HCT116 (cell line): Measurements from ENCODE around the gene SPTB. TPM values are rescaled to one million over a fixed set of nuclear protein-coding genes. Genes with fewer than 3 reads are reported as not detected.

Experiments used
- ATAC-seq: fragments of 200-7000 bp; cut with Tn5 transposase; 2 replicates; pipeline ENCODE4 v1.9.1; 2020; ENCODE audit warnings: mild to moderate bottlenecking, moderate library complexity
- BruUV-seq: library from RNA; stranded (reverse); fragments of 400-500 nt; replicated peaks from 2 replicates; lab custom pipeline; 2021; lab: Mats Ljungman, UMichigan
- CTCF ChIA-PET: fragments of 300-600 bp; sonication (Branson Sonifier 250); formaldehyde crosslinking; loops from one replicate; lab custom pipeline; 2021; ENCODE audit warnings: antibody characterized with exemption; lab: Charles Lee
- POLR2A ChIA-PET: fragments of 300-600, 350-600 bp; sonication (Branson Sonifier 250); formaldehyde crosslinking; loops from one replicate; lab custom pipeline; 2021; ENCODE audit warnings: antibody characterized with exemption; lab: Charles Lee
- RAD21 ChIA-PET, 2 experiments: fragments of 300-600 bp; sonication (Branson Sonifier 250); formaldehyde crosslinking; loops; one replicate each; lab custom pipeline; 2023; ENCODE audit warnings: low total read pairs in 2 of 2; ENCODE audit not compliant: uncharacterized antibody in 2 of 2, unreplicated experiment in 2 of 2, low non-redundant PET in 1 of 2; lab: Charles Lee
- DNase-seq: peaks from one replicate; pipeline ENCODE4 v3.0.0-alpha.2; 2010; ENCODE audit warnings: low read depth, low spot score
- H2AFZ ChIP-seq: fragments of 200-600 bp; shearing (Covaris generic), sonication (generic); 2 replicates; pipeline ENCODE4 v1.6.1; 2017; ENCODE audit warnings: low read depth, mixed run types, mixed read lengths, antibody characterized with exemption, low read length; ENCODE audit not compliant: poor library complexity, severe bottlenecking
- H3K27ac ChIP-seq: 2 replicates; pipeline ENCODE4 v1.5.1; 2012; ENCODE audit warnings: low read depth, low read length
- H3K27me3 ChIP-seq: fragments of 200-600 bp; sonication (generic); 2 replicates; pipeline ENCODE4 v1.6.1; 2016; ENCODE audit warnings: mixed run types, low read length, mixed read lengths; ENCODE audit not compliant: insufficient read depth
- H3K36me3 ChIP-seq, 2 experiments: fragments of 200-500 bp in 1 of 2; fragments of 200-600 bp in 1 of 2; sonication (Bioruptor generic) in 1 of 2; sonication (generic) in 1 of 2; 2 replicates each; pipeline versions ENCODE4 v1.5.1 to v1.6.1; 2014 to 2016; ENCODE audit warnings: low read length in 2 of 2, inconsistent platforms in 1 of 2, mixed read lengths in 1 of 2, mixed run types in 1 of 2; ENCODE audit not compliant: insufficient read depth in 2 of 2, control insufficient read depth in 1 of 2
- H3K4me1 ChIP-seq, 2 experiments: fragments of 200-600 bp in 1 of 2; sonication (generic) in 1 of 2; 2 replicates each; pipeline versions ENCODE4 v1.5.1 to v1.6.1; 2012 to 2017; ENCODE audit warnings: low read length in 2 of 2, inconsistent platforms in 1 of 2, mild to moderate bottlenecking in 1 of 2, mixed read lengths in 1 of 2, mixed run types in 1 of 2, moderate library complexity in 1 of 2; ENCODE audit not compliant: insufficient read depth in 2 of 2, control insufficient read depth in 1 of 2
- H3K4me2 ChIP-seq: fragments of 200-600 bp; sonication (generic); 2 replicates; pipeline ENCODE4 v1.6.1; 2017; ENCODE audit warnings: mixed run types, low read length, mixed read lengths
- H3K4me3 ChIP-seq, 2 experiments: fragments of 200-600 bp in 1 of 2; sonication (generic) in 1 of 2; replicated peaks in 1 of 2; 2 replicates each; pipeline ENCODE4 v1.5.1; 2011 to 2016; ENCODE audit warnings: low read length in 2 of 2, control low read depth in 1 of 2, low read depth in 1 of 2, mild to moderate bottlenecking in 1 of 2, mixed read lengths in 1 of 2, mixed run types in 1 of 2
- H3K79me2 ChIP-seq: fragments of 200-600 bp; sonication (generic); 2 replicates; pipeline ENCODE4 v1.6.1; 2017; ENCODE audit warnings: mild to moderate bottlenecking, mixed run types, low read length, moderate library complexity, mixed read lengths; ENCODE audit not compliant: insufficient read depth
- H3K9ac ChIP-seq: fragments of 200-600 bp; sonication (generic); 2 replicates; pipeline ENCODE4 v1.6.1; 2016; ENCODE audit warnings: low read length, mixed read lengths
- H3K9me2 ChIP-seq: fragments of 200-600 bp; sonication (generic), shearing (Covaris generic); 2 replicates; pipeline ENCODE4 v1.6.1; 2017; ENCODE audit warnings: mixed run types, mild to moderate bottlenecking, moderate library complexity; ENCODE audit not compliant: insufficient read depth
- H3K9me3 ChIP-seq, 2 experiments: fragments of 200-500 bp in 1 of 2; fragments of 200-600 bp in 1 of 2; sonication (Bioruptor generic) in 1 of 2; sonication (generic) in 1 of 2; 2 replicates each; pipeline ENCODE4 v1.6.1; 2014 to 2017; ENCODE audit warnings: low read length in 2 of 2, mixed read lengths in 2 of 2, inconsistent platforms in 1 of 2, low read depth in 1 of 2, mild to moderate bottlenecking in 1 of 2, mixed run types in 1 of 2, moderate library complexity in 1 of 2; ENCODE audit not compliant: control insufficient read depth in 1 of 2, insufficient read depth in 1 of 2
- H4K20me1 ChIP-seq: fragments of 200-600 bp; sonication (generic), shearing (Covaris generic); 2 replicates; pipeline ENCODE4 v1.6.1; 2017; ENCODE audit warnings: mixed run types, mild to moderate bottlenecking, moderate library complexity; ENCODE audit not compliant: insufficient read depth
- CBX3 ChIP-seq: IDR thresholded peaks from 2 replicates; pipeline ENCODE4 v1.6.1; 2012; ENCODE audit warnings: low read depth
- CEBPB ChIP-seq: IDR thresholded peaks from 2 replicates; pipeline ENCODE4 v1.6.1; 2012; ENCODE audit warnings: low read depth
- EGR1 ChIP-seq: IDR thresholded peaks from 2 replicates; pipeline ENCODE4 v1.6.1; 2012; ENCODE audit warnings: low read depth
- ELF1 ChIP-seq: IDR thresholded peaks from 2 replicates; pipeline ENCODE4 v1.6.1; 2012; ENCODE audit warnings: low read depth, borderline replicate concordance
- FOSL1 ChIP-seq: IDR thresholded peaks from 2 replicates; pipeline ENCODE4 v1.6.1; 2012; ENCODE audit warnings: low read depth
- JUND ChIP-seq: IDR thresholded peaks from 2 replicates; pipeline ENCODE4 v1.6.1; 2012
- POLR2A ChIP-seq: IDR thresholded peaks from 2 replicates; pipeline ENCODE4 v1.7.0; 2011; ENCODE audit warnings: borderline replicate concordance; ENCODE audit not compliant: insufficient read depth, insufficient read length; ENCODE audit errors: extremely low read depth
- RAD21 ChIP-seq: IDR thresholded peaks from 2 replicates; pipeline ENCODE4 v1.6.1; 2012; ENCODE audit warnings: low read depth, mild to moderate bottlenecking
- SIN3A ChIP-seq: IDR thresholded peaks from 2 replicates; pipeline ENCODE4 v1.6.1; 2012; ENCODE audit warnings: low read depth
- SP1 ChIP-seq: IDR thresholded peaks from 2 replicates; pipeline ENCODE4 v1.6.1; 2012; ENCODE audit warnings: low read depth
- SRF ChIP-seq: IDR thresholded peaks from 2 replicates; pipeline ENCODE4 v1.6.1; 2012; ENCODE audit warnings: low read depth
- TCF7L2 ChIP-seq: IDR thresholded peaks from 2 replicates; pipeline ENCODE4 v1.7.0; 2011; ENCODE audit warnings: borderline replicate concordance, inconsistent platforms; ENCODE audit not compliant: insufficient read depth, insufficient read length; ENCODE audit errors: extremely low read depth
- YY1 ChIP-seq: IDR thresholded peaks from 2 replicates; pipeline ENCODE4 v1.6.1; 2011; ENCODE audit warnings: low read length, low read depth, moderate library complexity, mild to moderate bottlenecking; ENCODE audit not compliant: insufficient replicate concordance; ENCODE audit errors: extremely low read depth
- ZNF274 ChIP-seq: fragments of 200-500 bp; sonication (Bioruptor generic); IDR thresholded peaks from 2 replicates; pipeline ENCODE4 v1.6.1; 2014; ENCODE audit warnings: mild to moderate bottlenecking, low read depth, low read length, inconsistent platforms
- intact Hi-C: fragments of 100-400 bp; cut with micrococcal nuclease; formaldehyde crosslinking; loops from 2 replicates; pipeline ENCODE4 v1.10.0; 2022
- total RNA-seq: library from RNA; stranded (reverse); gene quantifications from one replicate; pipeline ENCODE4 v1.2.1, GENCODE V29; 2021; ENCODE audit not compliant: unreplicated experiment
- TF ChIP-seq, protein P1 (sequence below): IDR thresholded peaks from 2 replicates; pipeline ENCODE4 v1.6.1; 2012; ENCODE audit warnings: low read depth
- TF ChIP-seq, protein P2 (sequence below): IDR thresholded peaks from 2 replicates; pipeline ENCODE4 v1.6.1; 2012
- TF ChIP-seq, protein P3 (sequence below): IDR thresholded peaks from 2 replicates; pipeline ENCODE4 v1.6.1; 2012

The SPTB gene
- total RNA-seq, 1 experiment from 2014 or later: 4.2 TPM

DNA sequence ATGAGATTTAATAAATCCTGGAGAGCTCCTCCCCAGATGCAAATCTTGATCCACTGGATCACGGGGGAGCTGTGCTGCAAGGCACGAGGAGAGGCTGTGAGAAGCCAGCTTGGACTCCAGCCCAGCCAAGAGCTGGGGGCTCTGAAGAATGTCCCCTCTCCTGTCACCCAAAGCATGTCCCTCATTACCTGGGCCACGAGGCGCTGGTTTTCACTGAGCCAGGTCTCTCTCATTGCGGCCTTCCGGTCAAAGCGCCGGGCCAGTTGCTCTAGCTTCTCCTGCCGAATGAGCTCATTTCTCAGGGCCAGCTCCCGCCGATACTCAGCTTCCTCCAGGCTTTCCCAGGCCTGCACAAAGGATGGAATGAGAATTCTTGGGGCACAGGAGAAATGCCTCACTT lies 83.3 kb downstream of the SPTB start:
- H3K9ac ChIP-seq: no peak overlapping the region
- H3K36me3 ChIP-seq: no peaks in the 10 kb centered on the region
- H2AFZ ChIP-seq: no peak overlapping the region
- ChIA-PET RAD21 (no interaction called here), CTCF (no interaction called here), POLR2A (no interaction called here)
- no peak for ATAC-seq
- no peaks in the 10 kb centered on the region for H3K9me2 ChIP-seq
- H3K27me3 ChIP-seq: no peaks in the 10 kb centered on the region
- no peaks in the 10 kb centered on the region for H3K79me2 ChIP-seq
- no peak for DNase-seq
- peaks cover 6 to 10% of the 10 kb centered on the region in 2 experiments; a peak in 3 of 4 replicates for H3K4me1 ChIP-seq
- TF ChIP-seq TCF7L2 (no peak), ELF1 (no peak), RAD21 (no peak), EGR1 (no peak), CEBPB (no peak), SP1 (no peak), CBX3 (no peak), POLR2A (no peak), ZNF274 (no peak), FOSL1 (no peak), SIN3A (no peak), YY1 (no peak), JUND (no peak), SRF (no peak)
- TF ChIP-seq, protein P1, sequence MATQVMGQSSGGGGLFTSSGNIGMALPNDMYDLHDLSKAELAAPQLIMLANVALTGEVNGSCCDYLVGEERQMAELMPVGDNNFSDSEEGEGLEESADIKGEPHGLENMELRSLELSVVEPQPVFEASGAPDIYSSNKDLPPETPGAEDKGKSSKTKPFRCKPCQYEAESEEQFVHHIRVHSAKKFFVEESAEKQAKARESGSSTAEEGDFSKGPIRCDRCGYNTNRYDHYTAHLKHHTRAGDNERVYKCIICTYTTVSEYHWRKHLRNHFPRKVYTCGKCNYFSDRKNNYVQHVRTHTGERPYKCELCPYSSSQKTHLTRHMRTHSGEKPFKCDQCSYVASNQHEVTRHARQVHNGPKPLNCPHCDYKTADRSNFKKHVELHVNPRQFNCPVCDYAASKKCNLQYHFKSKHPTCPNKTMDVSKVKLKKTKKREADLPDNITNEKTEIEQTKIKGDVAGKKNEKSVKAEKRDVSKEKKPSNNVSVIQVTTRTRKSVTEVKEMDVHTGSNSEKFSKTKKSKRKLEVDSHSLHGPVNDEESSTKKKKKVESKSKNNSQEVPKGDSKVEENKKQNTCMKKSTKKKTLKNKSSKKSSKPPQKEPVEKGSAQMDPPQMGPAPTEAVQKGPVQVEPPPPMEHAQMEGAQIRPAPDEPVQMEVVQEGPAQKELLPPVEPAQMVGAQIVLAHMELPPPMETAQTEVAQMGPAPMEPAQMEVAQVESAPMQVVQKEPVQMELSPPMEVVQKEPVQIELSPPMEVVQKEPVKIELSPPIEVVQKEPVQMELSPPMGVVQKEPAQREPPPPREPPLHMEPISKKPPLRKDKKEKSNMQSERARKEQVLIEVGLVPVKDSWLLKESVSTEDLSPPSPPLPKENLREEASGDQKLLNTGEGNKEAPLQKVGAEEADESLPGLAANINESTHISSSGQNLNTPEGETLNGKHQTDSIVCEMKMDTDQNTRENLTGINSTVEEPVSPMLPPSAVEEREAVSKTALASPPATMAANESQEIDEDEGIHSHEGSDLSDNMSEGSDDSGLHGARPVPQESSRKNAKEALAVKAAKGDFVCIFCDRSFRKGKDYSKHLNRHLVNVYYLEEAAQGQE: no peak
- TF ChIP-seq, protein P2, sequence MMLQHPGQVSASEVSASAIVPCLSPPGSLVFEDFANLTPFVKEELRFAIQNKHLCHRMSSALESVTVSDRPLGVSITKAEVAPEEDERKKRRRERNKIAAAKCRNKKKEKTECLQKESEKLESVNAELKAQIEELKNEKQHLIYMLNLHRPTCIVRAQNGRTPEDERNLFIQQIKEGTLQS: no peak
- TF ChIP-seq, protein P3, sequence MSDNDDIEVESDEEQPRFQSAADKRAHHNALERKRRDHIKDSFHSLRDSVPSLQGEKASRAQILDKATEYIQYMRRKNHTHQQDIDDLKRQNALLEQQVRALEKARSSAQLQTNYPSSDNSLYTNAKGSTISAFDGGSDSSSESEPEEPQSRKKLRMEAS: no peak
- no TSS peak for BruUV-seq
- no peak overlapping the region for H3K27ac ChIP-seq
- H3K4me3 ChIP-seq: no peak overlapping the region
- H3K9me3 ChIP-seq: no peaks in the 10 kb centered on the region
- no peak overlapping the region for H3K4me2 ChIP-seq
- no peaks in the 10 kb centered on the region for H4K20me1 ChIP-seq
- intact Hi-C loops: no loop called here
